ENCODE measurements around the gene SCG5.

The SCG5 gene

GRCh38 chr15:32690941-32691688 is 49.6 kb downstream of the SCG5 start:
- in situ Hi-C loops (cut with HindIII; ENCODE audit: low sequenced_read_pairs) = no loop called here

- in situ Hi-C loops (cut with HindIII; ENCODE audit: low sequenced_read_pairs) = no loop called here
These were observed 50.2 kb downstream of the SCG5 start for GRCh38 chr15:32691689-32692038.

DNA sequence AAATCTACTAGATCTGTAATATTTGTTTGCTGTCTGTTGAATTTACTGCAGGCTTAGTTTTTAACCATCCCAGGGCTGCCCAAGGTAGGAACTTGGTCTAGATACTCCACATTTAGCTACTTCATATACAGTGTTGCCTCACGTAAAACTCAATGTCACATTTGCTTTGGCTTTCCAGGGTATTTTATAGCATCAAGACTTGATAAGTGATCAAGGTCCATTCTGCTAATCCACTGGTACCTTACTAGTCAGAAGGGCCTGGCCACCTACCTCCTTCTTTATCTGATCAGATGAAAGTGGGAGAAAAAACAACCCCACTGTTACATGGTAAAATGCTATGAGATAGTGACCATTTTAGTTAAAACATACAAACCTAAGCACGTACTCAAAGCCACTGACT is 50.8 kb downstream of the SCG5 start:
- in situ Hi-C loops (cut with HindIII; ENCODE audit: low sequenced_read_pairs) = no loop called here

- in situ Hi-C loops (cut with HindIII; ENCODE audit: low sequenced_read_pairs) = no loop called here
These were observed 52.9 kb downstream of the SCG5 start for GRCh38 chr15:32694222-32694983.

DNA sequence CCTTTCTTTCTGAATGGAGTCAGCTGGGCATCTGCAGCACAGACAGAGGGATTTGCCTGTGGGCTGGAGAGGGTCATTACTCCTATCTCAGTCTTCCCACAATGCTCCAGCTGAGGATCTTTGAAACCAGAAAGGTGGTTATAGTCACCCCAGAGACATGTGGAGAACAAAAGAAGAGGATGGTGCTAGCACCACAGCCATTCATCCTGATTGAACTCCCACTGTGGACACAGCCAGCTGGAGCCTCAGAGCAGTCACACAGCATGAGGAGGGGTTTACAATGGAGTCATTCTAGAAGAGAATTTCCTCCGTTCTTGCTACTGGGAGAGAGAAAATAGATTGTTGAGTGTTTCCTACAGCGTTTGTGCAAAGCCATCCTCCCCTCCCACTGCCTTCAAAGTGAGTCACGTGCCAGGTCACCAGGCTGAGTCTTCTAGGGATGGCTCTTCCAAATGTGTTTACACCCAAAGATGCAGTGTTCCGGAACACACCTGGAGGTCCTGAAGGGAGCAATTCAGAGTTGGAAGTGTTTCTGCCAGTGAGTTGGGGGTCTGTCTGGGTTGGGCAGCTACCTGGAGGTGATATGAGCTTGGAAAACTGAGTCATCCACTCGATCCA is 57.4 kb downstream of the SCG5 start:
- in situ Hi-C loops (cut with HindIII; ENCODE audit: low sequenced_read_pairs) = no loop called here

GRCh38 chr15:32700501-32701150 is 59.1 kb downstream of the SCG5 start:
- in situ Hi-C loops (cut with HindIII; ENCODE audit: low sequenced_read_pairs) = no loop called here

- in situ Hi-C loops (cut with HindIII; ENCODE audit: low sequenced_read_pairs) = no loop called here
These were observed 60.4 kb downstream of the SCG5 start for GRCh38 chr15:32701863-32702262.

DNA sequence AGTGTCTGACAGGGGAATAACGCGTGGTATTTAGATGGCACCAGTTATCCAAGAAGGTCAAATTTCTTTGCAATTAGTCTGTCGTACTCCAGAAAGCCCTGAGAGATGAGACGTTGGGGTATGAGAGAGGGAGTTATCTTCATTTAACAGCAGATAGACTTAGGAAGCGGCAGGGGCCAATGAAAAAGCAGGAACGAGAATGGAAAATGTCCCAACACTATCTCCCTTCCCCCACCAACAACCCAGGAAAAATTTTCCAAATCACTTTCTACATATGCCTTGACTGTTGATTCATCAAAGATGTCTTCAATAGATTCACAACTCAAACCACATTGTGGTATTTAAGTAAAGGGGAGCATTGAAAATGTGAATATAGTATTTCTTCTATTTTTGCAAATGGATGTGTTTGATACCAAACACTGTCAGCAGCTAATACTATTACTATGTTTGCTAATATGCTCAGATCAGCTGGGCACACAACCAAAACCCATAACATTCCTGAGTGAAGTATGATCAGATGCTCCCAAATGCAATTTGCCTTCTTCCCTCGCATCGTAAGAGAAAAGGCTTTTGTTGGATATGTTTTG is 63.0 kb downstream of the SCG5 start:
- in situ Hi-C loops (cut with HindIII; ENCODE audit: low sequenced_read_pairs) = no loop called here

- in situ Hi-C loops (cut with HindIII; ENCODE audit: low sequenced_read_pairs) = no loop called here
These were observed 63.9 kb downstream of the SCG5 start for GRCh38 chr15:32705446-32705845.

DNA sequence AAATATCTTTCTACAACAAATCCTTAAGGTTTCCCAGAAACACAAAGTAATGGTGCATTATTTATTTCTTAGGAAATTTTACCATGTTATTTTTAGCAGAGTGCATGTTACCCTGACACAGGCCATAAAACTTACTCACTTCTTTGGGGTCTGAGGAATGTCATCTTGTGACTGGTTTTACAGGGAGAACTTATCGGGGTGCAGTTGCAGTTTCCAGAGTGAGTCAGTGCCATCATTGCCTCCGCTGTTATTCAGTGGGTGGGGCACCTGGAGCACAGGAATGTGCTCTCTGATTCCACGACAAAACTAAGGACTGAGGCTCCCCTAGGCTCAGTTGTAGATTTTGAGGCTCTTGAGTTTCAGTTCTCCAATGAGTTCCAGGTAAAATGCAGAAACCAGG is 65.2 kb downstream of the SCG5 start:
- in situ Hi-C loops (cut with HindIII; ENCODE audit: low sequenced_read_pairs) = no loop called here

DNA sequence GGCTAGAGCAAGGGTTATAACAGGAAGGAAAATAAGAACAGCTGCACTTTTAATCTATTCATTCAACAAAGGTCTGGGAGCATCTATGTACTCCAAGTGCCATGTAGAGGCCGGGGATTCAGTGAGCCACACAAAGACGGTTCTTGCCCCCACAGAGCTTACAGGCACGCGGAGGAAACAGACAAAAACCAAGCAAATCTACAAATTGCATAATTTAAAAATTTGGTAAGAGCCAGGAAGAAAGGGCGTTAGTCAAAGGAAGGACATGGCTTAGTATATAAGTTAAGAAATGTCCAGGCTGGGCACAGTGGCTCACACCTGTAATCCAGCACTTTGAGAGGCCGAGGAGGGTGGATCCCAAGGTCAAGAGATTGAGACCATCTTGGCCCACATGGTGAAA is 65.9 kb downstream of the SCG5 start:
- in situ Hi-C loops (cut with HindIII; ENCODE audit: low sequenced_read_pairs) = no loop called here

- in situ Hi-C loops (cut with HindIII; ENCODE audit: low sequenced_read_pairs) = no loop called here
These were observed 68.0 kb downstream of the SCG5 start for GRCh38 chr15:32709295-32710033.

- in situ Hi-C loops (cut with HindIII; ENCODE audit: low sequenced_read_pairs) = no loop called here
These were observed 73.8 kb downstream of the SCG5 start for GRCh38 chr15:32715276-32715675.

DNA sequence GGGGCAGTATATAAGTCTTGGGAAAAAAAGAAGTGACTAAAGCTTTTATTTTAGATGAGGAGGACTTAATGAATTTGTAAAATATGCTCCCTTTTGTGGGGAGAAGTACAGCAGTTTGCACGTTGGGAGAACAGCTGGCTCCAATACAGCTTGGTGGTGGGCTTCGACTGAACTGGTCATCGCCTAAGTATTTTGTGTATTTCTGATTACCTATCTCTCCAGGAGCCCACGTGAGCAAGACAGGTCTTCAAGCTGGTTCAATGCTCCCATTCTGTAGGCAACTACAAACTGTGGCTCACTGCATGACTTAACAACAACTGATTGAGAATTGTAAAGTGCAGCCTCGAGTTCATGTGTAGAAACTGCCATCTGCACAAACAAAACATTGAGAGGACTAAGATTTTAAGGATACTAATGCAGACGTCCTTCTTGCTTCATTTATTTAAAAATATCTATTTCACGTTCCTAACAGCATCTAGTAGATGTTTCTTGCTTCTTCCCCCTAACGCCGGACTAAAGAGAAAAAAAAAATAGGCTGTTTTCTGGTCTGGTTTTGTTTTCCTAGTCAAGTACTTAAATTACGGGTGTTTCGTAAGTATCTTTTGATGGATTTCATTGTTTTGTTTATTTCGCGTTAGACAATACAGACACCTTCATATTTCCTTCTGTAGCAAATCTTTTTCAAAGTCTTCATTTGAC is 74.9 kb downstream of the SCG5 start:
- in situ Hi-C loops (cut with HindIII; ENCODE audit: low sequenced_read_pairs) = no loop called here

- in situ Hi-C loops (cut with HindIII; ENCODE audit: low sequenced_read_pairs) = no loop called here
These were observed 75.5 kb downstream of the SCG5 start for GRCh38 chr15:32716915-32717425.

DNA sequence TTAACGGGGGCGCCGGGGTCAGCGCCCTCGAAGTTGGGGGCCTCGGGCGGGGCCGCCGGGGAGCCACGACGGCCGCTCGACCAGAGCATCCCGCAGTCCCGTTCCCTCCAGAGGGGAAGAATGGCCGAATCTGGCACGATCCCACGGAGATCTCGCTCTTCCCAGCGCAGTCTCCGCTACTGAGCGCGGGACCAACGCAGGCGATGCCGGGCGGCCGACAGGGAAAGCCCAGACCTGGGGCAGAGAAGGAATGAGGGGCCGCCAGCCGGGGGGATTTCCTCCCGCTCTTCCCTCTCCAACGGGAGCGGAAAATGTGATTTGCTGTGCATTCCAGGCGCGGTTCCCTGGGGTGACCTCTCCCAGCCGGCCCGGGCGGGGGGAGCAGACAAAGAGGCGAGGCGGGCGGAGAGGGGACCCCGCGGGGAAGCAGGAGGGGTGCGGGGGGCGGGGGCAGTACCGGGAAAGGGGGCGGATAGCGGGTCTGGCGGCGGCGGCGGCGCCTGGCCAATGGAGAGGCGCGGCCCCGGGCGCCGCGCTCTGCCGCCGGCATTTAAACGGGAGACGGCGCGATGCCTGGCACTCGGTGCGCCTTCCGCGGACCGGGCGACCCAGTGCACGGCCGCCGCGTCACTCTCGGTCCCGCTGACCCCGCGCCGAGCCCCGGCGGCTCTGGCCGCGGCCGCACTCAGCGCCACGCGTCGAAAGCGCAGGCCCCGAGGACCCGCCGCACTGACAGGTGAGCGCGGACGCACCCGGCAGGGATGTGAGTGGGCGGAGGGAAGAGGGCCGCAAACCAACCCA is 76.1 kb downstream of the SCG5 start, which contains the start of gene GREM1:
GREM1 (plus strand) TSS at position 579 of the 801 bp plus-strand sequence. CDS start 12,687 bp downstream, outside the sequence.
- in situ Hi-C loops (cut with HindIII; ENCODE audit: low sequenced_read_pairs) = no loop called here

- in situ Hi-C loops (cut with HindIII; ENCODE audit: low sequenced_read_pairs) = no loop called here
These were observed 76.8 kb downstream of the SCG5 start for GRCh38 chr15:32718227-32718820.
